Liver (tissue), 9 donors: ENCODE results near the gene EXOC3. TPM values are rescaled to one million over a fixed set of nuclear protein-coding genes. Genes with fewer than 3 reads are reported as not detected.
"Not testable (repeated sequence)": the region's sequence is repeated elsewhere in the genome, so short reads cannot be mapped to it uniquely, and the experiment has no call there.

Experiments
- DNase-seq: peaks from one replicate; pipeline ENCODE4 v3.0.0-alpha.2; 2017; ENCODE audit warnings: low spot score
- H3K27ac ChIP-seq, 2 donors: one replicate each; pipeline ENCODE4 v1.7.0; 2013; ENCODE audit warnings: inconsistent platforms in 2 of 2, low read length in 2 of 2, control low read depth in 1 of 2, low read depth in 1 of 2, mild to moderate bottlenecking in 1 of 2
- H3K27me3 ChIP-seq, 4 donors: one replicate each; pipeline versions ENCODE4 v1.6.1 to v1.7.0; 2013; ENCODE audit warnings: low read length in 3 of 4, inconsistent platforms in 1 of 4, mild to moderate bottlenecking in 1 of 4, moderate library complexity in 1 of 4; ENCODE audit not compliant: control insufficient read depth in 4 of 4, insufficient read depth in 4 of 4
- H3K36me3 ChIP-seq, 4 donors: one replicate each; pipeline versions ENCODE4 v1.6.1 to v1.7.0; 2013; ENCODE audit warnings: low read length in 3 of 4, mild to moderate bottlenecking in 3 of 4, low read depth in 1 of 4, moderate library complexity in 1 of 4; ENCODE audit not compliant: control insufficient read depth in 4 of 4, insufficient read depth in 3 of 4
- H3K4me1 ChIP-seq, 4 donors: one replicate each; pipeline versions ENCODE4 v1.6.1 to v1.7.0; 2013; ENCODE audit warnings: low read length in 3 of 4, mild to moderate bottlenecking in 3 of 4, moderate library complexity in 1 of 4; ENCODE audit not compliant: control insufficient read depth in 4 of 4, insufficient read depth in 4 of 4
- H3K4me3 ChIP-seq, 3 donors: one replicate each; pipeline versions ENCODE4 v1.6.1 to v1.7.0; 2013; ENCODE audit warnings: low read length in 3 of 3, control low read depth in 1 of 3, low read depth in 1 of 3, mild to moderate bottlenecking in 1 of 3
- H3K9ac ChIP-seq, 2 donors: one replicate each; pipeline ENCODE4 v1.7.0; 2013; ENCODE audit warnings: low read length in 2 of 2, mild to moderate bottlenecking in 2 of 2, moderate library complexity in 2 of 2, control low read depth in 1 of 2, low read depth in 1 of 2
- H3K9me3 ChIP-seq, 4 donors: one replicate each; pipeline versions ENCODE4 v1.6.1 to v1.7.0; 2013; ENCODE audit warnings: low read length in 3 of 4; ENCODE audit not compliant: control insufficient read depth in 4 of 4
- ATF3 ChIP-seq: IDR thresholded peaks from 2 replicates; pipeline ENCODE4 v1.6.1; 2016; ENCODE audit warnings: antibody characterized with exemption
- EGR1 ChIP-seq, 2 donors: IDR thresholded peaks; 2 replicates each; pipeline ENCODE4 v1.6.1; 2016 to 2018; ENCODE audit warnings: antibody characterized with exemption in 2 of 2, low read depth in 2 of 2
- FOXA1 ChIP-seq: IDR thresholded peaks from 2 replicates; pipeline ENCODE4 v1.6.1; 2016; ENCODE audit warnings: antibody characterized with exemption
- FOXA2 ChIP-seq: IDR thresholded peaks from 2 replicates; pipeline ENCODE4 v1.6.1; 2016; ENCODE audit warnings: antibody characterized with exemption
- GABPA ChIP-seq, 2 donors: IDR thresholded peaks in 1 of 2; conservative IDR thresholded peaks in 1 of 2; 2 replicates each; pipeline ENCODE4 v1.6.1; 2016; ENCODE audit warnings: antibody characterized with exemption in 2 of 2, mild to moderate bottlenecking in 1 of 2, moderate library complexity in 1 of 2
- HNF4A ChIP-seq, 2 donors: conservative IDR thresholded peaks; 2 replicates each; pipeline ENCODE4 v1.6.1; 2016; ENCODE audit warnings: antibody characterized with exemption in 2 of 2, mild to moderate bottlenecking in 2 of 2
- MAX ChIP-seq: IDR thresholded peaks from 2 replicates; pipeline ENCODE4 v1.6.1; 2016; ENCODE audit warnings: antibody characterized with exemption
- NR2F2 ChIP-seq: IDR thresholded peaks from 2 replicates; pipeline ENCODE4 v1.6.1; 2016; ENCODE audit warnings: antibody characterized with exemption
- RAD21 ChIP-seq, 2 donors: IDR thresholded peaks; 2 replicates each; pipeline ENCODE4 v1.6.1; 2016; ENCODE audit warnings: antibody characterized with exemption in 2 of 2, mild to moderate bottlenecking in 2 of 2
- SP1 ChIP-seq: IDR thresholded peaks from 2 replicates; pipeline ENCODE4 v1.6.1; 2018; ENCODE audit warnings: antibody characterized with exemption, mild to moderate bottlenecking
- YY1 ChIP-seq: IDR thresholded peaks from 2 replicates; pipeline ENCODE4 v1.6.1; 2016; ENCODE audit warnings: antibody characterized with exemption, mild to moderate bottlenecking
- WGBS: extraction: QIAGEN DNeasy Blood & Tissue Kit; methylation state at CpG from one replicate; pipeline ENCODE4 v1.1.7; 2013; 5-methylcytosine and 5-hydroxymethylcytosine counted together
- polyA plus RNA-seq, 2 donors: library from polyadenylated mRNA; stranded (reverse) in 1 of 2; unstranded in 1 of 2; fragments of 200-250 nt in 1 of 2; fragments of >200 nt in 1 of 2; fragmentation: Nextera tagmentation in 1 of 2; extraction: Ambion mirVana in 1 of 2; gene quantifications; one replicate each; pipeline versions ENCODE4 v1.2.1 to v1.2.3, GENCODE V29; 2013 to 2015
- total RNA-seq, 2 donors: library from RNA; depleted of rRNA; stranded (reverse); fragments of >200 nt; gene quantifications; one replicate each; pipeline ENCODE4 v1.2.3, GENCODE V29; 2014
- TF ChIP-seq, protein P1 (sequence below): fragments of 150-350 bp; IDR thresholded peaks from 2 replicates; pipeline ENCODE4 v1.5.1; 2017; ENCODE audit warnings: improper control_type of control experiment, low read depth, low read length; ENCODE audit not compliant: missing input control
- donor health status: healthy.
- donor health status: healthy.
- donor health status: healthy.
- donor health status: healthy.
- donor health status: healthy.

Gene EXOC3
- total and polyA plus RNA-seq, 4 donors = 12.4 to 23.9 (median 18.5) TPM

GRCh38 chr5:507986-508575, 65.1 kb downstream of the EXOC3 start:
- not testable (repeated sequence) for H3K36me3 ChIP-seq, H3K4me3 ChIP-seq, H3K9me3 ChIP-seq, H3K27ac ChIP-seq, H3K27me3 ChIP-seq, H3K9ac ChIP-seq, H3K4me1 ChIP-seq, DNase-seq
- 97% methylated on average over 42 of the region's 42 CpGs for WGBS

DNA sequence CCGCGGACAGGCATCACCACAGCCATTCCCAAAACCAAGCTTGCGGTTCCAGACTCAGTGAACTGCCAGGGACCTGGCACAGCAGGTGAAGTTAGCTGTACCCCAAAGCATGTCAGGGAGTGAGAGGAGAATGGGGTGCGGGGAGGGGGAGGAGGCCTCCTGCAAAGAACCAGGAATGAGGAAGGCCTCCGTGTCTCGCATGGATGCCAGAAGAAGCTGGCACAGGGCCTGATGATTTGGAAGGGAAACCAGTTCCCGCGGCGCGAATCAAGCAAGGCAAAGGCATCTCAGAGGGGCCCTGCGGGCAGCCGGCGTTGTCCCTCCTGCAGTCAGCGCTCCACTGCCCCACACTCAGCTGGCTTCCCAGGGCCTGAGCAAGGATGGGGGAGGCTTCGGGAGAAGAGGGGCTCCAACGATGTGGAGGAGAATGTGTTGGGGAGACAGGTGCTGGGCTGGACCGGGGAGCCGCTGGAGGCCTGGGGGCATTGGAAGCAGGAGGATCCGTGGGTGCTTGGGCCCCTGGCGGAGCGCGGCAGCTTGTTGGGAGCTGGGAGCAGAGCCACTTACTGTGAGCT, 66.7 kb downstream of the EXOC3 start:
- no peaks in the 10 kb centered on the region for H3K9me3 ChIP-seq

DNA sequence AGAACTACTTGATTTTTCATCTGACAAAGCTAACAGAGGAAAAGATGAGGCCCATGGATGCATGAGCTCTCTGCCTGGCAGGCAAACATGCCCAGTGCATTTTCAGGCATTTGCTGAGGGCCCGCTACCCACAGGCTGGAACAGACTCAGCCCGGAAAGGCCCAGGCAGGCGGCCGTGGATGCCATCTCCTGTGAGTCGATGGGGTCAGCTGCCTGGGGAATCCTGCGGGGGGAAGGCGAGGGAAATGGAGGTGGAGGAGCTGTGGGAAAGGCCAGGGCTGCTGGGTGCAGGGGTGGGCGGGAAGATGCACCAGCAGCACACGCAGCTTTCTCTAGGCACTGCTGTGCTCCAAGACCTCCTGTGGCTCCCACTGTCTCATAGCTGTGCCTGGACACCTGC, 67.5 kb downstream of the EXOC3 start:
- H3K27me3 ChIP-seq = no peaks in the 10 kb centered on the region
- DNase-seq = no peak
- H3K9ac ChIP-seq = no peak overlapping the region
- 82% methylated on average over 9 of the region's 9 CpGs for WGBS
- TF ChIP-seq HNF4A (conservative IDR thresholded peaks at IDR 0.05) = no peak
- TF ChIP-seq EGR1 (IDR thresholded peaks at IDR 0.05; ENCODE audit: low read depth in 2 of 2) = no peak
- no peak for TF ChIP-seq FOXA1
- no peak for TF ChIP-seq SP1
- TF ChIP-seq, protein P1, sequence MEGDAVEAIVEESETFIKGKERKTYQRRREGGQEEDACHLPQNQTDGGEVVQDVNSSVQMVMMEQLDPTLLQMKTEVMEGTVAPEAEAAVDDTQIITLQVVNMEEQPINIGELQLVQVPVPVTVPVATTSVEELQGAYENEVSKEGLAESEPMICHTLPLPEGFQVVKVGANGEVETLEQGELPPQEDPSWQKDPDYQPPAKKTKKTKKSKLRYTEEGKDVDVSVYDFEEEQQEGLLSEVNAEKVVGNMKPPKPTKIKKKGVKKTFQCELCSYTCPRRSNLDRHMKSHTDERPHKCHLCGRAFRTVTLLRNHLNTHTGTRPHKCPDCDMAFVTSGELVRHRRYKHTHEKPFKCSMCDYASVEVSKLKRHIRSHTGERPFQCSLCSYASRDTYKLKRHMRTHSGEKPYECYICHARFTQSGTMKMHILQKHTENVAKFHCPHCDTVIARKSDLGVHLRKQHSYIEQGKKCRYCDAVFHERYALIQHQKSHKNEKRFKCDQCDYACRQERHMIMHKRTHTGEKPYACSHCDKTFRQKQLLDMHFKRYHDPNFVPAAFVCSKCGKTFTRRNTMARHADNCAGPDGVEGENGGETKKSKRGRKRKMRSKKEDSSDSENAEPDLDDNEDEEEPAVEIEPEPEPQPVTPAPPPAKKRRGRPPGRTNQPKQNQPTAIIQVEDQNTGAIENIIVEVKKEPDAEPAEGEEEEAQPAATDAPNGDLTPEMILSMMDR = no peak
- TF ChIP-seq RAD21 (IDR thresholded peaks at IDR 0.05) = no peak
- no peak for TF ChIP-seq YY1
- no peak for TF ChIP-seq FOXA2
- no peak for TF ChIP-seq GABPA (IDR thresholded peaks at IDR 0.05 in 1 of 2, conservative IDR thresholded peaks at IDR 0.05 in 1 of 2)
- TF ChIP-seq MAX = no peak
- H3K4me3 ChIP-seq = no peak overlapping the region
- H3K9me3 ChIP-seq = no peaks in the 10 kb centered on the region
- no peaks in the 10 kb centered on the region for H3K36me3 ChIP-seq
- no peak overlapping the region for H3K27ac ChIP-seq
- no peaks in the 10 kb centered on the region for H3K4me1 ChIP-seq

More for the DNA sequence above, 66.7 kb downstream of the EXOC3 start:
- TF ChIP-seq YY1 (no peak), NR2F2 (no peak), GABPA (IDR thresholded peaks at IDR 0.05 in 1 of 2, conservative IDR thresholded peaks at IDR 0.05 in 1 of 2) (no peak), FOXA2 (no peak)
- no peaks in the 10 kb centered on the region for H3K4me1 ChIP-seq
- no peak for DNase-seq
- H3K4me3 ChIP-seq = no peak overlapping the region
- H3K9ac ChIP-seq = no peak overlapping the region
- WGBS = 84% methylated on average over 22 of the region's 22 CpGs
- no peaks in the 10 kb centered on the region for H3K36me3 ChIP-seq
- H3K27ac ChIP-seq = no peak overlapping the region
- no peaks in the 10 kb centered on the region for H3K27me3 ChIP-seq

DNA sequence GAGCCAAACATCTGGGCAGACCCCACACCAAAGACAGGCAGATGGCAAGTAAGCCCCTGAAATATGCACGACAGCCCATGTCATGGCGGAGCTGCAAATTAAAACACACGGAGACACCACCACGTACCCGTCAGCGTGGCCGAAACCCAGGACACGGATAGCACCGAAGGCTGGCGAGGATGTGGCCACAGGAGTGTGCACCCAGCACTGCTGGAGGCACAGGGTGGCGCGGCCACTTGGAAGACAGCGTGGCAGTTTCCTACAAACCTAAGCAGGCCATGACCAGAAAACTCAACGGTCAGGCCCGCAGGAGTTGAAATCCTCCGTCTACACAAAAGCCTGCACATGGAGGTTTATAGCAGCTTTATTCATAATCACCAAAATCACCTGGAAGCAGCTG, 68.5 kb downstream of the EXOC3 start:
- H3K27ac ChIP-seq = no peak overlapping the region
- H3K9me3 ChIP-seq = no peaks in the 10 kb centered on the region
- TF ChIP-seq NR2F2 (no peak), RAD21 (IDR thresholded peaks at IDR 0.05) (no peak), ATF3 (no peak)
- H3K27me3 ChIP-seq = no peaks in the 10 kb centered on the region
- 89% methylated on average over 16 of the region's 16 CpGs for WGBS
- H3K4me3 ChIP-seq = no peak overlapping the region
- no peaks in the 10 kb centered on the region for H3K4me1 ChIP-seq
- H3K36me3 ChIP-seq = no peaks in the 10 kb centered on the region
- no peak overlapping the region for H3K9ac ChIP-seq
- DNase-seq = no peak
